Glutamatergic neuron (in vitro differentiated cells): Measurements from ENCODE around the gene RDH11. TPM values are rescaled to one million over a fixed set of nuclear protein-coding genes. Genes with fewer than 3 reads are reported as not detected.
A peak's percentile ranks its signal among the peaks of the same experiment; 100 is the strongest.

Experiments used
- DNase-seq: peaks from one replicate; pipeline ENCODE4 v3.0.0; 2022
- H3K27ac Mint-ChIP-seq: one replicate; pipeline ENCODE4 v1.8.0; 2020; ENCODE audit warnings: mild to moderate bottlenecking, mixed read lengths, inconsistent platforms; ENCODE audit not compliant: unreplicated experiment
- H3K27me3 Mint-ChIP-seq: one replicate; pipeline ENCODE4 v1.8.0; 2020; ENCODE audit warnings: mild to moderate bottlenecking, moderate library complexity, mixed read lengths, inconsistent platforms; ENCODE audit not compliant: unreplicated experiment
- H3K36me3 Mint-ChIP-seq: one replicate; pipeline ENCODE4 v1.8.0; 2020; ENCODE audit warnings: mild to moderate bottlenecking, mixed read lengths, inconsistent platforms; ENCODE audit not compliant: unreplicated experiment
- H3K4me1 Mint-ChIP-seq: one replicate; pipeline ENCODE4 v1.8.0; 2020; ENCODE audit warnings: mild to moderate bottlenecking, low read depth, mixed read lengths, inconsistent platforms; ENCODE audit not compliant: unreplicated experiment
- H3K4me3 Mint-ChIP-seq: one replicate; pipeline ENCODE4 v1.8.0; 2020; ENCODE audit warnings: mild to moderate bottlenecking, mixed read lengths, inconsistent platforms; ENCODE audit not compliant: unreplicated experiment
- H3K9me3 Mint-ChIP-seq: one replicate; pipeline ENCODE4 v1.8.0; 2020; ENCODE audit warnings: mild to moderate bottlenecking, moderate library complexity, mixed read lengths, inconsistent platforms; ENCODE audit not compliant: unreplicated experiment
- total RNA-seq: library from RNA; stranded (reverse); fragmentation: NEBNext Ultra II Directional; extraction: Animal tissue kit (Norgen Biotek cat#: 25700); gene quantifications from one replicate; pipeline ENCODE4 v1.2.1, GENCODE V29; 2021; ENCODE audit not compliant: unreplicated experiment
- TF ChIP-seq, protein P1 (sequence below): fragments of 200-600 bp; sonication (generic); IDR thresholded peaks from one replicate; pipeline ENCODE4 v1.5.0; 2021; ENCODE audit not compliant: partially characterized antibody, unreplicated experiment

The RDH11 gene
- total RNA-seq, 1 donor from 2014 or later = 94.7 TPM

DNA sequence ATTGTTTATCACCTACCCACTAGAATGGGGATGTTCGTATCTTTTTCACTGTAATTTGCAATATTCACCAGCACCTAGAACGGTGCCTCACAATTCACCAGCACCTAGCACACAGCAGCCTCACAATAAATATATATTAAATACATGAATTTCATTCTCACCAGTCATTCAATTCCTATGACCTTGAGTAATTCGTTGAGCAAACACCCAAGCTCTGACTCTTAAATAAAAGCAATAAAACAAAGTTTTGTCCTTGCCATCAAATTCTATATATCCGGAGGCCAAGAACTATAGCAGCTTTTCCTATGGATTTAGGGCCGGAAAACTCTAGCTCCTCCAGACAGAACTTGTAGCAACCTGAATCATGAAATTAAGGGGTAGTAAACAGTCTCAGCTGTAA, 22.1 kb downstream of the RDH11 start:
- H3K9me3 Mint-ChIP-seq = peaks cover 7% of the 10 kb centered on the region
- peak overlapping the region; percentile 79 for H3K27ac Mint-ChIP-seq
- TF ChIP-seq, protein P1, sequence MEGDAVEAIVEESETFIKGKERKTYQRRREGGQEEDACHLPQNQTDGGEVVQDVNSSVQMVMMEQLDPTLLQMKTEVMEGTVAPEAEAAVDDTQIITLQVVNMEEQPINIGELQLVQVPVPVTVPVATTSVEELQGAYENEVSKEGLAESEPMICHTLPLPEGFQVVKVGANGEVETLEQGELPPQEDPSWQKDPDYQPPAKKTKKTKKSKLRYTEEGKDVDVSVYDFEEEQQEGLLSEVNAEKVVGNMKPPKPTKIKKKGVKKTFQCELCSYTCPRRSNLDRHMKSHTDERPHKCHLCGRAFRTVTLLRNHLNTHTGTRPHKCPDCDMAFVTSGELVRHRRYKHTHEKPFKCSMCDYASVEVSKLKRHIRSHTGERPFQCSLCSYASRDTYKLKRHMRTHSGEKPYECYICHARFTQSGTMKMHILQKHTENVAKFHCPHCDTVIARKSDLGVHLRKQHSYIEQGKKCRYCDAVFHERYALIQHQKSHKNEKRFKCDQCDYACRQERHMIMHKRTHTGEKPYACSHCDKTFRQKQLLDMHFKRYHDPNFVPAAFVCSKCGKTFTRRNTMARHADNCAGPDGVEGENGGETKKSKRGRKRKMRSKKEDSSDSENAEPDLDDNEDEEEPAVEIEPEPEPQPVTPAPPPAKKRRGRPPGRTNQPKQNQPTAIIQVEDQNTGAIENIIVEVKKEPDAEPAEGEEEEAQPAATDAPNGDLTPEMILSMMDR = no peak
- H3K4me1 Mint-ChIP-seq = peaks cover 17% of the 10 kb centered on the region
- H3K27me3 Mint-ChIP-seq = peaks cover 8% of the 10 kb centered on the region
- DNase-seq = no peak
- no peaks in the 10 kb centered on the region for H3K36me3 Mint-ChIP-seq
- peak overlapping the region; percentile 96 for H3K4me3 Mint-ChIP-seq

DNA sequence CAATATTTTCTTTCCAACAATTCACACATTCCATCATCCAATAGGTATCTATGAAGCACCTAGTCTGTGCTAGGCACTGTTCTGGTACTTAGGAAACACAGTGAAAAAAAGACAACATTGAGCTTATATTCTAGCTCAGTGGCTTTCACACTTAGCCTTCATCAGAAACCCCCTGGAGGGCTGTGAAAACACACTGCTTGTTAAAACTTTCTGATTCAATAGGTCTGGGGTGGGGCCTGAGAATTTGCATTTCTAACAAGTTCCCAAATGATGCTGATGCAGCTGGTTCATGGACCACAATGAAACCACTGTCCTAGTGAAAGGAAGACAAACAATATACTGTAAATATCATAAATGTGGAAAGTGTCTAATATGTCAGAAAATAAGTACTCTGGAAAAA, 27.0 kb downstream of the RDH11 start:
- H3K27me3 Mint-ChIP-seq = peaks cover 2% of the 10 kb centered on the region
- H3K27ac Mint-ChIP-seq = no peak overlapping the region
- no peaks in the 10 kb centered on the region for H3K36me3 Mint-ChIP-seq
- DNase-seq = no peak
- H3K4me3 Mint-ChIP-seq = no peak overlapping the region
- H3K4me1 Mint-ChIP-seq = peaks cover 13% of the 10 kb centered on the region
- TF ChIP-seq, protein P1 = no peak
- H3K9me3 Mint-ChIP-seq = peaks cover 2% of the 10 kb centered on the region

DNA sequence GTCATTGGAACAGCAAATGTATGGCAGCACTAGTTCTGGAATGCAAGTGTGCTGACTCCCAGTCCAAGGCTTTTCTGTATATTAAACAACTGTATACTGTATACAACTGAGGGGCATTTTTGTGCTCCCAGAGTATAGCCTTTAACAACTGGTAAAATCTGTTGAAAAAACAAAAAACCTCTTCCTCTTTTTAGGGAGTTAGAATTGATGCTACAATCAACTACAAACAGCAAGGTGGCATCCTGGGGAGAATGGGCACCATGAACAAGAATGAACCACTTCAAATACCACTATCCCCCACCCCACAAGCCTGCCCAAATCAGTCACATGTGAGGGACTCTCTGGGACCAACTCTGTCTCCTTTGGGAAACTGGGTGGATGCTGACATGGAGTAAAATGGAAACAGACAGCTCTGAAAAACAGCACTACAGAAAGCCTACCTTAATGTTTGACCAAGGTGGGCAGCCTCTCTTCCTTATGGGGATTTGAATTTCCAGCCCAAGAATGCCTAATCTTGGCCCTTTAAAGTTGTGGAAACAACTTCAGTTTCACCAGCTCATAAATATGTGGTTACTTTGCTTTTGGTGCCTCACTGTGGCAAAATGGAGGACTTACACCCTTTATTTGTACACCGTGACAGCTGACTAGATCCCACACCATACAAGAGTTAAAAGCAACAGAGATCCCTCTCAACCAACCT, 28.7 kb downstream of the RDH11 start:
- Mint-ChIP-seq H3K9me3 (no peaks in the 10 kb centered on the region), H3K27me3 (peaks cover 2% of the 10 kb centered on the region), H3K27ac (peak overlapping the region; percentile 82), H3K4me3 (no peak overlapping the region), H3K4me1 (peaks cover 5% of the 10 kb centered on the region), H3K36me3 (no peaks in the 10 kb centered on the region)
- TF ChIP-seq, protein P1 = peak; percentile 54
- no peak for DNase-seq

DNA sequence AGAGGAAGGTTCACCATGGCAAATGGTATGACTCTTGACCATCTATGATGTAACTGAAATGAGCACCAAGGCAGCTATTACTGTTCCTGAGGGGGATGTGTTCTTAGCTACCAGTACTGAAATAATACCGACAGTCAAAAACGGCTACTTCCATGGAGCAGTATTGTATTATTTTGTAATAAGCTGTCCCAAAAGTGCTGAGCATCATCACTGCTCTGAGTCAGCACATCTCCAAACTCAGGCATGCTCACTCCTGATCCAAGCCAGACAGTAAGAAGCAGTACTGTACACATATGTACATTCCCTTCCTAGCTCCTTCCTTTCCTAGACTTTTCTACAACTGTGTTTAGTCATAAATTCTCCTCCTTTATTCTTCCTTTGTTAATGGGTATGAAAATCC, 29.7 kb downstream of the RDH11 start:
- H3K4me1 Mint-ChIP-seq = peaks cover 5% of the 10 kb centered on the region
- H3K36me3 Mint-ChIP-seq = no peaks in the 10 kb centered on the region
- no peaks in the 10 kb centered on the region for H3K9me3 Mint-ChIP-seq
- H3K27me3 Mint-ChIP-seq = peaks cover 2% of the 10 kb centered on the region
- DNase-seq = no peak
- no peak overlapping the region for H3K4me3 Mint-ChIP-seq
- TF ChIP-seq, protein P1 = no peak
- no peak overlapping the region for H3K27ac Mint-ChIP-seq

DNA sequence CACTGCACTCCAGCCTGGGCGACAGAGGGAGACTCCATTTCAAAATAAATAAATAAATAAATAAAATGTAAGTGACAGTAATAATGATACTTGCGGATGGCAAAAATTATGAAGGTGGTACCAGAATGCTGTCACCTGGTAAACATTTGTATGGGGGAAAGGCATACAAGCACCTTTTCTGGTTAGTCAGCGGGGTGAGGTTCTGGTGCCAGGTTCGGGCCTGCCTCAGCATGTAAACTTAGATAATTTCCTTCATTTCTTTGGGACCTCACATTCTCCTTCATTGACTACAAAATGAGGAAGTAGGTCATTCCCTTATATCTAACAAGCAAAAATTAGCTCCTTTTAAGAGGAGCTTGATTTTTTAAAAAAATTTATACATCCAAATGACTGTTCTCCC, 31.9 kb downstream of the RDH11 start:
- no peaks in the 10 kb centered on the region for H3K36me3 Mint-ChIP-seq
- TF ChIP-seq, protein P1 = no peak
- DNase-seq = no peak
- no peaks in the 10 kb centered on the region for H3K27me3 Mint-ChIP-seq
- H3K4me1 Mint-ChIP-seq = peaks cover 6% of the 10 kb centered on the region
- no peak overlapping the region for H3K4me3 Mint-ChIP-seq
- H3K27ac Mint-ChIP-seq = no peak overlapping the region
- no peaks in the 10 kb centered on the region for H3K9me3 Mint-ChIP-seq
